NT2/D1 (cell line): ENCODE measurements around the gene CFAP206.

Experiments used
- SUZ12 ChIP-seq: IDR thresholded peaks from 2 replicates; pipeline ENCODE4 v1.6.1; 2011; ENCODE audit not compliant: insufficient read length, insufficient read depth; ENCODE audit errors: extremely low read depth
- YY1 ChIP-seq: IDR thresholded peaks from 2 replicates; pipeline ENCODE4 v1.6.1; 2011; ENCODE audit not compliant: insufficient read length, insufficient read depth
- ZNF274 ChIP-seq: IDR thresholded peaks from 2 replicates; pipeline ENCODE4 v1.6.1; 2011; ENCODE audit warnings: mild to moderate bottlenecking, low read depth, low read length

GRCh38 chr6:87484491-87484890 lies 76.7 kb downstream of the CFAP206 start:
- TF ChIP-seq ZNF274: no peak
- TF ChIP-seq YY1: no peak
- no peak for TF ChIP-seq SUZ12
